Neural crest cell (in vitro differentiated cells): ENCODE measurements around the gene SLC29A4. TPM values are rescaled to one million over a fixed set of nuclear protein-coding genes. Genes with fewer than 3 reads are reported as not detected.

Experiments used
- DNase-seq: peaks from one replicate; pipeline ENCODE4 v3.0.0; 2021; ENCODE audit warnings: low read depth, mixed read lengths, low spot score
- H3K27ac Mint-ChIP-seq: one replicate; pipeline ENCODE4 v1.8.0; 2021; ENCODE audit warnings: mild to moderate bottlenecking, mixed read lengths; ENCODE audit not compliant: unreplicated experiment
- H3K27me3 Mint-ChIP-seq: 2 replicates; pipeline ENCODE4 v1.8.0; 2021; ENCODE audit warnings: low read depth, mild to moderate bottlenecking, mixed read lengths
- H3K36me3 Mint-ChIP-seq: 2 replicates; pipeline ENCODE4 v1.8.0; 2021; ENCODE audit warnings: low read depth, mild to moderate bottlenecking, mixed read lengths
- H3K4me1 Mint-ChIP-seq: 2 replicates; pipeline ENCODE4 v1.8.0; 2021; ENCODE audit warnings: mixed read lengths
- H3K4me3 Mint-ChIP-seq: one replicate; pipeline ENCODE4 v1.8.0; 2021; ENCODE audit warnings: mild to moderate bottlenecking, mixed read lengths
- H3K9me3 Mint-ChIP-seq: 2 replicates; pipeline ENCODE4 v1.8.0; 2021; ENCODE audit warnings: mixed read lengths
- CTCF ChIP-seq: fragments of 200-600 bp; sonication (generic); conservative IDR thresholded peaks from 2 replicates; pipeline ENCODE4 v1.5.0; 2021; ENCODE audit warnings: antibody characterized with exemption, mild to moderate bottlenecking
- total RNA-seq: library from RNA; stranded (reverse); gene quantifications from 2 replicates; pipeline ENCODE4 v1.2.1, GENCODE V29; 2021

Gene SLC29A4
- total RNA-seq, 1 donor from 2014 or later = 40.0 TPM

GRCh38 chr7:5350600-5351385, 68.0 kb downstream of the SLC29A4 start:
- Mint-ChIP-seq H3K36me3 (peaks cover 21% of the 10 kb centered on the region), H3K4me1 (peaks cover 24% of the 10 kb centered on the region), H3K27me3 (no peaks in the 10 kb centered on the region), H3K4me3 (no peak overlapping the region), H3K9me3 (no peaks in the 10 kb centered on the region), H3K27ac (no peak overlapping the region)
- no peak for DNase-seq
- TF ChIP-seq CTCF = no peak

GRCh38 chr7:5351507-5352265, 68.9 kb downstream of the SLC29A4 start:
- H3K27me3 Mint-ChIP-seq = no peaks in the 10 kb centered on the region
- no peak overlapping the region for H3K27ac Mint-ChIP-seq
- TF ChIP-seq CTCF = no peak
- H3K4me1 Mint-ChIP-seq = peaks cover 24% of the 10 kb centered on the region
- H3K4me3 Mint-ChIP-seq = no peak overlapping the region
- DNase-seq = no peak
- H3K36me3 Mint-ChIP-seq = peaks cover 21% of the 10 kb centered on the region
- no peaks in the 10 kb centered on the region for H3K9me3 Mint-ChIP-seq

GRCh38 chr7:5352440-5353010, 69.8 kb downstream of the SLC29A4 start:
- Mint-ChIP-seq H3K27ac (no peak overlapping the region), H3K36me3 (peaks cover 24% of the 10 kb centered on the region), H3K9me3 (no peaks in the 10 kb centered on the region), H3K27me3 (no peaks in the 10 kb centered on the region), H3K4me3 (no peak overlapping the region), H3K4me1 (peaks cover 24% of the 10 kb centered on the region)
- no peak for DNase-seq
- TF ChIP-seq CTCF = no peak

- DNase-seq = no peak
- H3K4me3 Mint-ChIP-seq = no peak overlapping the region
Observed at GRCh38 chr7:5354460-5355232, 71.9 kb downstream of the SLC29A4 start.

More at GRCh38 chr7:5354460-5355232, 71.9 kb downstream of the SLC29A4 start:
- no peaks in the 10 kb centered on the region for H3K27me3 Mint-ChIP-seq
- H3K4me1 Mint-ChIP-seq = peaks cover 21% of the 10 kb centered on the region
- no peak overlapping the region for H3K27ac Mint-ChIP-seq
- H3K9me3 Mint-ChIP-seq = no peaks in the 10 kb centered on the region
- peaks cover 30% of the 10 kb centered on the region for H3K36me3 Mint-ChIP-seq
- no peak for TF ChIP-seq CTCF

Other genes starting within 250 kb of the SLC29A4 start
- 15.7 and 16.6 TPM in 2 replicates for gene RBAK, start 237.1 kb upstream of the SLC29A4 start, total RNA-seq
- 53.4 and 55.9 TPM in 2 replicates for gene WIPI2, start 92.7 kb upstream of the SLC29A4 start, total RNA-seq
- gene TNRC18, start 140.9 kb downstream of the SLC29A4 start, total RNA-seq = 68.0 and 69.8 TPM in 2 replicates
- 18.7 and 19.3 TPM in 2 replicates for gene FBXL18, start 230.9 kb downstream of the SLC29A4 start, total RNA-seq
- gene ACTB, start 247.7 kb downstream of the SLC29A4 start, total RNA-seq = 4,381 and 4,551 TPM in 2 replicates